B cell (primary cell): ENCODE results near the gene TP53BP2. TPM values are rescaled to one million over a fixed set of nuclear protein-coding genes. Genes with fewer than 3 reads are reported as not detected.

Experiments
- ATAC-seq: fragments of 200-7000 bp; cut with Tn5 transposase; one replicate; pipeline ENCODE4 v1.10.0; 2021; ENCODE audit warnings: low read depth, mild to moderate bottlenecking, moderate number of reproducible peaks, moderate library complexity
- CTCF ChIA-PET: fragments of 350-600 bp; sonication (Branson Sonifier 250); formaldehyde crosslinking; loops from one replicate; lab custom pipeline; 2021; ENCODE audit warnings: antibody characterized with exemption, inconsistent platforms; lab: Charles Lee
- POLR2A ChIA-PET: fragments of 350-600 bp; sonication (Branson Sonifier 250); formaldehyde crosslinking; loops from one replicate; lab custom pipeline; 2021; ENCODE audit warnings: antibody characterized with exemption; lab: Charles Lee
- DNase-seq: peaks from one replicate; pipeline ENCODE4 v3.0.0; 2013
- H2AFZ ChIP-seq: 2 replicates; pipeline ENCODE4 v1.6.1; 2012; ENCODE audit warnings: mild to moderate bottlenecking, low read depth, low read length; ENCODE audit not compliant: insufficient read depth, poor library complexity, severe bottlenecking
- H3K27ac ChIP-seq, 2 donors: 1 replicate in 1 of 2; 2 replicates in 1 of 2; pipeline ENCODE4 v1.5.1; 2012 to 2013; ENCODE audit warnings: low read length in 2 of 2, mild to moderate bottlenecking in 2 of 2, moderate library complexity in 1 of 2
- H3K27me3 ChIP-seq, 4 experiments: fragments of 200-600 bp in 1 of 4; sonication (generic) in 1 of 4; replicated peaks in 1 of 4; 1 replicate in 2 of 4; 2 replicates in 2 of 4; pipeline versions ENCODE4 v1.6.1 to v1.7.0; 2013 to 2016; ENCODE audit warnings: low read length in 3 of 4, mild to moderate bottlenecking in 2 of 4, mixed read lengths in 1 of 4, moderate library complexity in 1 of 4; ENCODE audit not compliant: insufficient read depth in 4 of 4, control insufficient read depth in 3 of 4; ENCODE audit errors: control extremely low read depth in 1 of 4
- H3K36me3 ChIP-seq, 2 experiments: replicated peaks in 1 of 2; 1 replicate in 1 of 2; 2 replicates in 1 of 2; pipeline versions ENCODE4 v1.6.1 to v1.7.1; 2013; ENCODE audit warnings: low read length in 1 of 2; ENCODE audit not compliant: insufficient read depth in 2 of 2, control insufficient read depth in 1 of 2; ENCODE audit errors: control extremely low read depth in 1 of 2, extremely low read depth in 1 of 2
- H3K4me1 ChIP-seq, 2 donors: fragments of 200-600 bp in 1 of 2; sonication (generic) in 1 of 2; 1 replicate in 1 of 2; 2 replicates in 1 of 2; pipeline versions ENCODE4 v1.5.1 to v1.6.1; 2013 to 2017; ENCODE audit warnings: low read length in 2 of 2; ENCODE audit not compliant: control insufficient read depth in 2 of 2, insufficient read depth in 2 of 2
- H3K4me2 ChIP-seq: replicated peaks from 2 replicates; pipeline ENCODE3; 2012; ENCODE audit warnings: mild to moderate bottlenecking, low read depth, low read length; ENCODE audit not compliant: poor library complexity, severe bottlenecking
- H3K4me3 ChIP-seq, 5 experiments: fragments of 200-600 bp in 1 of 5; sonication (generic) in 1 of 5; 1 replicate in 3 of 5; 2 replicates in 2 of 5; pipeline versions ENCODE4 v1.5.1 to v1.7.0; 2011 to 2016; ENCODE audit warnings: low read length in 4 of 5, mild to moderate bottlenecking in 4 of 5, low read depth in 2 of 5, control low read depth in 1 of 5, moderate library complexity in 1 of 5; ENCODE audit not compliant: insufficient read depth in 1 of 5; ENCODE audit errors: control extremely low read depth in 1 of 5, extremely low read depth in 1 of 5
- H3K79me2 ChIP-seq: fragments of 200-600 bp; sonication (generic); one replicate; pipeline ENCODE4 v1.6.0; 2016; ENCODE audit warnings: low read length; ENCODE audit not compliant: control insufficient read depth, insufficient read depth
- H3K9ac ChIP-seq: fragments of 200-600 bp; sonication (generic); 2 replicates; pipeline ENCODE4 v1.6.1; 2017; ENCODE audit warnings: mild to moderate bottlenecking, low read length, moderate library complexity
- H3K9me3 ChIP-seq, 3 donors: one replicate each; pipeline versions ENCODE4 v1.6.1 to v1.7.1; 2013; ENCODE audit warnings: low read length in 2 of 3; ENCODE audit not compliant: control insufficient read depth in 2 of 3, insufficient read depth in 1 of 3; ENCODE audit errors: control extremely low read depth in 1 of 3
- H4K20me1 ChIP-seq: 2 replicates; pipeline ENCODE4 v1.6.0; 2012; ENCODE audit warnings: mild to moderate bottlenecking, low read length; ENCODE audit not compliant: insufficient read depth, control insufficient read depth, poor library complexity, severe bottlenecking
- H3K27ac Mint-ChIP-seq: one replicate; pipeline ENCODE4 v1.8.0; 2021; ENCODE audit warnings: mixed read lengths
- H3K27me3 Mint-ChIP-seq: one replicate; pipeline ENCODE4 v1.8.0; 2021; ENCODE audit warnings: mixed read lengths
- H3K4me1 Mint-ChIP-seq: one replicate; pipeline ENCODE4 v1.8.0; 2021; ENCODE audit warnings: mixed read lengths
- H3K4me3 Mint-ChIP-seq: one replicate; pipeline ENCODE4 v1.8.0; 2021; ENCODE audit warnings: mixed read lengths
- H3K9me3 Mint-ChIP-seq: one replicate; pipeline ENCODE4 v1.8.0; 2022; ENCODE audit warnings: mixed read lengths; ENCODE audit not compliant: insufficient read depth
- EZH2 ChIP-seq: IDR thresholded peaks from 2 replicates; pipeline ENCODE4 v1.6.1; 2012; ENCODE audit warnings: borderline replicate concordance, low read depth, mild to moderate bottlenecking, moderate library complexity, low read length; ENCODE audit not compliant: insufficient read depth, poor library complexity, severe bottlenecking
- WGBS: methylation state at CpG from one replicate; pipeline ENCODE4 v1.1.5; 2013; ENCODE audit warnings: missing lambda C conversion rate; ENCODE audit not compliant: insufficient coverage; 5-methylcytosine and 5-hydroxymethylcytosine counted together
- intact Hi-C: fragments of 100-400 bp; cut with micrococcal nuclease; formaldehyde crosslinking; loops from one replicate; pipeline ENCODE4 v1.10.0; 2022
- polyA plus RNA-seq: library from polyadenylated mRNA; depleted of rRNA; stranded (reverse); fragments of >200 nt; gene quantifications from 2 replicates; pipeline ENCODE4 v1.2.3, GENCODE V29; 2012
- total RNA-seq, 2 donors: library from RNA; stranded (reverse); fragments of 120-200 nt in 1 of 2; gene quantifications; 1 replicate in 1 of 2; 2 replicates in 1 of 2; pipeline versions ENCODE4 v1.2.3 to v1.2.4, GENCODE V29; 2013 to 2022
- TF ChIP-seq, protein P1 (sequence below): fragments of 200-600 bp; IDR thresholded peaks from one replicate; pipeline ENCODE4 v1.8.0; 2022; ENCODE audit warnings: antibody characterized with exemption, mild to moderate bottlenecking

TP53BP2 gene
- total and polyA plus RNA-seq, 2 donors (not counting 1 experiment from before 2014, with no cell fraction given), result 10.8 to 40.0 TPM

DNA sequence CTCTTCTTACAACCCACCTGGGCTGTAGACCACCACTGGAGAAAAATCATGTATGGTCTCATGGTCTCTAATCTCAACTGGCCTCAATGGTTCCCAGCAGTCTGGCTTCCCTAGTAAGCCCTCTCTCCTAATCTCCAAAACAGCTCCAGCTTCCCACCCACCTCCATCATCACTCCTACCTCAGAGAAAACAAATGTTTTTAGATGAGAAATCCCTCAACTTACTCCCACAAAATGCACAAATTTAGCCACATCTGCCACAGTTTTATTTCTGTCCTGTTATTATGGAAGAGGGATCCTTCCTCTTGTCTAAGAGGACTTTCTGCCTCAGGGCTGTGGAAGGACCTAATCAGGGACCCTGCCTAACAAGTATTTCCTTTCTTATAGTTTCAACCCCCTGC, 32.1 kb downstream of the TP53BP2 start:
- no peak for TF ChIP-seq EZH2
- TF ChIP-seq, protein P1, sequence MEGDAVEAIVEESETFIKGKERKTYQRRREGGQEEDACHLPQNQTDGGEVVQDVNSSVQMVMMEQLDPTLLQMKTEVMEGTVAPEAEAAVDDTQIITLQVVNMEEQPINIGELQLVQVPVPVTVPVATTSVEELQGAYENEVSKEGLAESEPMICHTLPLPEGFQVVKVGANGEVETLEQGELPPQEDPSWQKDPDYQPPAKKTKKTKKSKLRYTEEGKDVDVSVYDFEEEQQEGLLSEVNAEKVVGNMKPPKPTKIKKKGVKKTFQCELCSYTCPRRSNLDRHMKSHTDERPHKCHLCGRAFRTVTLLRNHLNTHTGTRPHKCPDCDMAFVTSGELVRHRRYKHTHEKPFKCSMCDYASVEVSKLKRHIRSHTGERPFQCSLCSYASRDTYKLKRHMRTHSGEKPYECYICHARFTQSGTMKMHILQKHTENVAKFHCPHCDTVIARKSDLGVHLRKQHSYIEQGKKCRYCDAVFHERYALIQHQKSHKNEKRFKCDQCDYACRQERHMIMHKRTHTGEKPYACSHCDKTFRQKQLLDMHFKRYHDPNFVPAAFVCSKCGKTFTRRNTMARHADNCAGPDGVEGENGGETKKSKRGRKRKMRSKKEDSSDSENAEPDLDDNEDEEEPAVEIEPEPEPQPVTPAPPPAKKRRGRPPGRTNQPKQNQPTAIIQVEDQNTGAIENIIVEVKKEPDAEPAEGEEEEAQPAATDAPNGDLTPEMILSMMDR, result no peak
- no peak for DNase-seq
- H3K27ac ChIP-seq, result peak overlapping the region in 1 of 2 donors; percentile 2
- H3K27me3 ChIP-seq, result no peaks in the 10 kb centered on the region
- Mint-ChIP-seq H3K27ac (no peak overlapping the region), H3K4me1 (peaks cover 9% of the 10 kb centered on the region), H3K9me3 (no peaks in the 10 kb centered on the region), H3K27me3 (no peaks in the 10 kb centered on the region), H3K4me3 (no peak overlapping the region)
- H3K9me3 ChIP-seq, result no peaks in the 10 kb centered on the region
- H3K4me1 ChIP-seq, result no peaks in the 10 kb centered on the region
- ChIA-PET POLR2A (no interaction called here), CTCF (interaction anchor here (0.6 to 4.3 kb wide), 5 partner anchors 8 to 1026 kb away, joined by 3 to 40 read pairs (median 12); no protein-coding TSS in a partner anchor)
- intact Hi-C loops, result loop anchor here (5.0 kb wide), 1 partner anchor 34 kb away; the partner anchor contains the start of gene TP53BP2
- H3K79me2 ChIP-seq, result peaks cover 19% of the 10 kb centered on the region
- H3K4me2 ChIP-seq, result no peak overlapping the region
- no peak overlapping the region for H3K9ac ChIP-seq
- H3K36me3 ChIP-seq, result peaks cover 13 to 21% of the 10 kb centered on the region in 2 experiments
- ATAC-seq, result no peak
- H3K4me3 ChIP-seq, result no peak overlapping the region
- no peak overlapping the region for H2AFZ ChIP-seq
- H4K20me1 ChIP-seq, result peaks cover 11% of the 10 kb centered on the region

DNA sequence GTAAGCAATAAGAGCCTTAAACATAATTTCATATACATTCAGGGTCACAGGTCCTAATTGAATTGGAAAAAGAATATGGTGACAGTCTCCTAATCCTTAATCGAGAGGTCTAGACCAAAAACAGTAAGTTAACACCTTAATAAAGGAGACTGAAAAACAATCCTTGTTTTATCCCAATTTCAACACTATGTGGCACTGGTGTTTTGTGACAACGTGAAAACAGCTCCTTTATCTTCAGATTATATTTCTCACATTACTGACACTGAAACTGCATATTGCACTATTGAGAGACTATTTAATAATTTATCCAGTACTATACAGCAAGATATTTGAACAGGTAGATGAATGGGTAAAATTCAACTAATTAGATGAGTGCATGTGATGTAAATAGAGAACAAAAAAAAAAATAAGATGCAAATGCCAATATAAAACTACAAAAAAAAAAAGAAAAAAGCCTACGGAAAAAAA, 34.1 kb downstream of the TP53BP2 start:
- ATAC-seq (peak; percentile 43), DNase-seq (peak; percentile 57)
- Histone ChIP-seq H3K4me2 (no peak overlapping the region), H3K27ac (no peak overlapping the region), H3K4me3 (no peak overlapping the region), H3K79me2 (peaks cover 19% of the 10 kb centered on the region), H3K4me1 (no peaks in the 10 kb centered on the region), H3K27me3 (no peaks in the 10 kb centered on the region), H4K20me1 (peaks cover 11% of the 10 kb centered on the region), H3K36me3 (peaks cover 11 to 21% of the 10 kb centered on the region in 2 experiments), H3K9ac (no peak overlapping the region), H3K9me3 (no peaks in the 10 kb centered on the region), H2AFZ (no peak overlapping the region)
- Mint-ChIP-seq H3K27me3 (no peaks in the 10 kb centered on the region), H3K27ac (no peak overlapping the region), H3K4me3 (no peak overlapping the region), H3K9me3 (no peaks in the 10 kb centered on the region), H3K4me1 (peaks cover 9% of the 10 kb centered on the region)
- no CpG with 5 or more reads among the region's 3 CpGs for WGBS
- POLR2A ChIA-PET, result interaction anchor here (0.6 to 0.7 kb wide), 4 partner anchors 10 to 518 kb away, joined by 3 to 4 read pairs (median 4); partner anchors contain the start of gene NVL
- no peak for TF ChIP-seq EZH2
- TF ChIP-seq, protein P1, result peak; percentile 77
- intact Hi-C loops, result loop anchor here (5.0 kb wide), 1 partner anchor 36 kb away; the partner anchor contains the start of gene TP53BP2
- CTCF ChIA-PET, result interaction anchor here (0.7 to 4.3 kb wide), 24 partner anchors 9 to 978 kb away, joined by 3 to 40 read pairs (median 5); partner anchors contain the start of gene TP53BP2
